Heart left ventricle (tissue), 16 donors: Measurements from ENCODE around the gene CDH18. TPM values are rescaled to one million over a fixed set of nuclear protein-coding genes. Genes with fewer than 3 reads are reported as not detected.

Source experiments
- ATAC-seq, 4 donors: fragments of 200-7000 bp; cut with Tn5 transposase; one replicate each; pipeline ENCODE4 v1.9.1; 2020 to 2022; ENCODE audit warnings: moderate library complexity in 4 of 4, mild to moderate bottlenecking in 3 of 4, moderate number of reproducible peaks in 1 of 4
- DNase-seq, 5 donors: peaks; one replicate each; pipeline ENCODE4 v3.0.0-alpha.2; 2020
- H3K27ac ChIP-seq, 12 donors: fragments of 200-600 bp; sonication (generic) in 4 of 12; one replicate each; pipeline versions ENCODE4 v1.5.0 to v1.8.0; 2016 to 2022; ENCODE audit warnings: mild to moderate bottlenecking in 2 of 12
- H3K27me3 ChIP-seq, 9 donors: fragments of 200-600 bp; sonication (generic) in 2 of 9; one replicate each; pipeline versions ENCODE4 v1.5.1 to v1.8.0; 2016 to 2022; ENCODE audit warnings: mild to moderate bottlenecking in 3 of 9
- H3K36me3 ChIP-seq, 9 donors: fragments of 200-600 bp; sonication (generic) in 2 of 9; one replicate each; pipeline versions ENCODE4 v1.5.0 to v1.8.0; 2018 to 2022; ENCODE audit warnings: mild to moderate bottlenecking in 2 of 9
- H3K4me1 ChIP-seq, 12 donors: fragments of 200-600 bp; sonication (generic) in 4 of 12; one replicate each; pipeline versions ENCODE4 v1.5.0 to v1.8.0; 2016 to 2022; ENCODE audit warnings: mild to moderate bottlenecking in 3 of 12
- H3K4me3 ChIP-seq, 12 donors: fragments of 200-600 bp; sonication (generic) in 4 of 12; one replicate each; pipeline versions ENCODE4 v1.5.0 to v1.8.0; 2017 to 2022; ENCODE audit warnings: mild to moderate bottlenecking in 9 of 12, moderate library complexity in 4 of 12
- H3K9me3 ChIP-seq, 12 donors: fragments of 200-600 bp; sonication (generic) in 4 of 12; one replicate each; pipeline versions ENCODE4 v1.5.0 to v1.8.0; 2016 to 2022; ENCODE audit warnings: mild to moderate bottlenecking in 1 of 12
- CTCF ChIP-seq, 12 donors: fragments of 200-600 bp; sonication (generic) in 4 of 12; IDR thresholded peaks; one replicate each; pipeline versions ENCODE4 v1.5.0 to v1.8.0; 2018 to 2022; ENCODE audit warnings: antibody characterized with exemption in 12 of 12, mild to moderate bottlenecking in 5 of 12
- POLR2A ChIP-seq, 2 donors: fragments of 450-650 bp; IDR thresholded peaks; one replicate each; pipeline ENCODE4 v1.6.1; 2017; ENCODE audit warnings: antibody characterized with exemption in 2 of 2, mild to moderate bottlenecking in 2 of 2, moderate library complexity in 2 of 2
- WGBS, 4 donors: extraction: QIAGEN DNeasy Blood & Tissue Kit in 2 of 4; methylation state at CpG; one replicate each; pipeline versions ENCODE4 v1.1.5 to v1.1.7; 2013 to 2018; 5-methylcytosine and 5-hydroxymethylcytosine counted together
- intact Hi-C, 10 donors: fragments of 100-400 bp; cut with DNase I; formaldehyde crosslinking; loops; one replicate each; pipeline versions ENCODE4 v1.11.1 to v1.14.2; 2022
- polyA plus RNA-seq, 2 donors: library from polyadenylated mRNA; stranded (reverse); fragments of 200-250 nt; gene quantifications; one replicate each; pipeline ENCODE4 v1.2.3, GENCODE V29; 2013
- total RNA-seq, 9 donors: library from RNA; depleted of rRNA in 2 of 9; stranded (reverse); fragments of >200 nt in 2 of 9; fragmentation: NEBNext Ultra II Directional in 3 of 9; extraction: Animal tissue kit (Norgen Biotek cat#: 25700) in 3 of 9; gene quantifications; one replicate each; pipeline versions ENCODE4 v1.1.0 to v1.2.4, GENCODE V29; 2016 to 2023
- donor health status: ischemic (EF 13 %, LVEDD 7.1; RV severe dilation, severe dysfunction).
- donor health status: healthy with polysubstance abuse.
- donor health status: DM: no; HTN: yes; CAD: no.
- donor health status: DM: no; HTN: no; CAD: no.
- donor health status: ischemic (EF 25% LVEDD 6.9; RV normal size, moderate dysfunction).
- donor health status: ischemic (EF 25% LVEDD 5.7; RV mildly dilated, moderate dysfunction).
- donor health status: healthy.
- donor health status: DM: yes; HTN: yes; CAD: no.
- donor health status: ischemic (EF 35%, LVEDD 5.7; RV mildly dilated, moderate dysfunction).
- donor health status: nonischemic (EF 11% LVEDD 7.7; RV severe dilation, severe dysfunction).
- donor health status: DM: yes; HTN: yes; CAD: no.
- donor health status: PGD.
- donor health status: ischemic (EF 29% LVEDD 5.4; RV normal size, mild dysfunction).
- donor health status: nonischemic (EF 23%, LVEDD 6.1; RV moderate dilation, normal function).

Gene CDH18
- total and polyA plus RNA-seq, 11 donors: 0.75 TPM; not detected in 10

GRCh38 chr5:19988457-19988856 is 457 bp upstream of the CDH18 start:
- Histone ChIP-seq H3K4me1 (no peaks in the 10 kb centered on the region), H3K27me3 (peaks cover 0 to 9% (median 0%) of the 10 kb centered on the region in 9 donors), H3K36me3 (no peaks in the 10 kb centered on the region), H3K27ac (no peak overlapping the region), H3K4me3 (no peak overlapping the region), H3K9me3 (no peaks in the 10 kb centered on the region)
- no peak for TF ChIP-seq POLR2A (IDR thresholded peaks at IDR 0.05)
- WGBS, 4 donors: 24 to 30% (median 27%) methylated on average over 12 of the region's 12 CpGs
- ATAC-seq (no peak), DNase-seq (no peak)
- intact Hi-C loops: no loop called here

- intact Hi-C loops: no loop called here
- Histone ChIP-seq H3K36me3 (no peaks in the 10 kb centered on the region), H3K27ac (no peak overlapping the region), H3K4me3 (no peak overlapping the region), H3K4me1 (no peaks in the 10 kb centered on the region), H3K27me3 (peaks cover 0 to 9% (median 0%) of the 10 kb centered on the region in 9 donors), H3K9me3 (no peaks in the 10 kb centered on the region)
- ATAC-seq (no peak), DNase-seq (no peak)
- TF ChIP-seq POLR2A (IDR thresholded peaks at IDR 0.05): no peak
- TF ChIP-seq CTCF (IDR thresholded peaks at IDR 0.05): no peak
- 78 to 85% (median 81%) methylated on average over 2 of the region's 2 CpGs for WGBS, 4 donors
These were observed 1.2 kb downstream of the CDH18 start for GRCh38 chr5:19986806-19987205.

GRCh38 chr5:19986031-19986619 is 1.9 kb downstream of the CDH18 start:
- H3K36me3 ChIP-seq: no peaks in the 10 kb centered on the region
- H3K4me1 ChIP-seq: no peaks in the 10 kb centered on the region
- H3K4me3 ChIP-seq: no peak overlapping the region
- intact Hi-C loops: no loop called here
- H3K27me3 ChIP-seq: peaks cover 0 to 9% (median 0%) of the 10 kb centered on the region in 9 donors
- TF ChIP-seq CTCF (IDR thresholded peaks at IDR 0.05) (no peak), POLR2A (IDR thresholded peaks at IDR 0.05) (no peak)
- DNase-seq: no peak
- WGBS, 4 donors: 54 to 75% (median 63%) methylated on average over 1 of the region's 1 CpG
- H3K27ac ChIP-seq: no peak overlapping the region
- peaks cover 0 to 3% (median 0%) of the 10 kb centered on the region in 12 donors for H3K9me3 ChIP-seq
- ATAC-seq: no peak

- Histone ChIP-seq H3K9me3 (peaks cover 0 to 3% (median 0%) of the 10 kb centered on the region in 12 donors), H3K27me3 (no peaks in the 10 kb centered on the region), H3K4me1 (no peaks in the 10 kb centered on the region), H3K4me3 (no peak overlapping the region), H3K36me3 (no peaks in the 10 kb centered on the region), H3K27ac (no peak overlapping the region)
- 33 to 74% (median 63%) methylated on average over 2 of the region's 2 CpGs for WGBS, 4 donors
- no peak for TF ChIP-seq CTCF (IDR thresholded peaks at IDR 0.05)
- TF ChIP-seq POLR2A (IDR thresholded peaks at IDR 0.05): no peak
- intact Hi-C loops: no loop called here
- no peak for ATAC-seq
- DNase-seq: no peak
These were observed 9.5 kb downstream of the CDH18 start for GRCh38 chr5:19978476-19978875.

DNA sequence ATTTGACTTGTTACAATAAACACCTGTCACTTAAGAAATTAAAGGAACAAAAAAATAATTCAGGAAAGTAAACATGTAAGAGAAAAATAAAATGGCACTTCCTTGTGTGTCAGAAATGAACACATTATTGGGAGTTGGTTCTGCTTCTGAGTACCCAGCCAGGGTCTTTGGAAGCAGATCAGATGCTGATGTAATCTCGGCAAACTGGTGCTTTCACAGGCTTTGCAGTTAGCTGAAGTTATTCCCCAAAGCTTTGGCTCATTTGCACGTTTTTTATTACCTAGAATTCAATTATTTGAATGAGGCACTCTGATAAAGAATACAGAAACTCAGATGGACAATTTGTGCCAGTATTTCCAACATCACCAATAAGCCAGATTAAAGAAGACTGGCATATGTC is 10.9 kb downstream of the CDH18 start:
- no peak for DNase-seq
- intact Hi-C loops: no loop called here
- Histone ChIP-seq H3K4me3 (no peak overlapping the region), H3K36me3 (no peaks in the 10 kb centered on the region), H3K9me3 (peaks cover 0 to 3% (median 0%) of the 10 kb centered on the region in 12 donors), H3K27ac (no peak overlapping the region), H3K4me1 (no peaks in the 10 kb centered on the region), H3K27me3 (no peaks in the 10 kb centered on the region)
- no peak for TF ChIP-seq POLR2A (IDR thresholded peaks at IDR 0.05)
- TF ChIP-seq CTCF (IDR thresholded peaks at IDR 0.05): no peak
- 41 to 46% (median 43%) methylated on average over 2 of the region's 2 CpGs for WGBS, 4 donors
- ATAC-seq: no peak
